C4-2B (cell line): Measurements from ENCODE around the gene CPTP.
A peak's percentile ranks its signal among the peaks of the same experiment; 100 is the strongest.

ENCODE experiments used
- H3K27ac ChIP-seq: fragments of 450-650 bp; 2 replicates; pipeline ENCODE4 v1.5.1; 2017
- CTCF ChIP-seq: fragments of 450-650 bp; conservative IDR thresholded peaks from 2 replicates; pipeline ENCODE4 v1.5.1; 2017; ENCODE audit warnings: mild to moderate bottlenecking
- ZFX ChIP-seq: fragments of 450-650 bp; IDR thresholded peaks from 2 replicates; pipeline ENCODE4 v1.6.1; 2017

Gene CPTP

GRCh38 chr1:1373051-1373814, 48.6 kb downstream of the CPTP start:
- H3K27ac ChIP-seq: peak overlapping the region; percentile 96; the same call in 1 of the 2 replicates
- TF ChIP-seq ZFX (no peak), CTCF (no peak)

GRCh38 chr1:1373815-1374588, 49.4 kb downstream of the CPTP start:
- TF ChIP-seq CTCF: no peak
- H3K27ac ChIP-seq: peak overlapping the region; percentile 96

GRCh38 chr1:1374589-1374928, 50.0 kb downstream of the CPTP start:
- TF ChIP-seq CTCF (no peak), ZFX (no peak)
- H3K27ac ChIP-seq: peak overlapping the region; percentile 96

- TF ChIP-seq ZFX (peak; percentile 80; the same call in 1 of the 2 replicates), CTCF (no peak)
- peak within 1 kb of the TSS; percentile 96 for H3K27ac ChIP-seq
Observed at GRCh38 chr1:1374929-1375662, 50.5 kb downstream of the CPTP start, which contains the start of gene AURKAIP1. AURKAIP1 (minus strand) TSS chr1:1375207; CDS start chr1:1374756, 451 bp downstream.

DNA sequence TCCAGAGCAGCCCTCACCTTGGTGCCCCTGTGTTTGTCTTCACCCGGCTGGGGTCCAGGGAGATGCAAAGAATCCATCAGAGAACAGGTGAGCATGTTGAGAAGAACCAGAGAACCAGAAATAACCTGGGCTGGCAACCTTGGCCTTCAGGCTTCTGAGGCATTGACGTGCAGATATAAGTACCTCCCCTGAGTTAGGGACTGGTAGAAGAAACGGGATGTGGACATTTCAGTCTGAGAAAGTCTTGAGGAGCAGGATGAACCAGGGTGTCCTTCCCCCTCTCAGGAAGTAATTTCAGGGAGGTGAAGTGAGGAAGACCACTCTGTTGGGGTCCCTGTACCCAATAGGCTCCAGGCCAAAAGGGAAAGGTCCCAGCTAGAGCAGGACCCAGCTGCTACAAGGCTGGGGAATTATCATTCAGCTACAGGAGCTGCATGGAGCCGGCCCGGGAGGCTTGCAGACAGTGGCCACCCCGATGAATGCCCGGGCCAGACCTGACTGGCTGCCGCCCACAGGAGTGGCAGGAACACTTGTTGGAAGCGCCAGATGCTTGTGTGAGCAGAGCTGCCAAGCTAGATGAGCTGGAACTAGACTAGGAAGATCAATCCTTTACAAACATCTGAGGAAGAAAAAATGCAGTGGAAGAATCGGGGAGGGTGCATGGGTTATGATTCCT, 52.1 kb downstream of the CPTP start:
- TF ChIP-seq ZFX (no peak), CTCF (no peak)
- no peak overlapping the region; the same call in 1 of the 2 replicates for H3K27ac ChIP-seq

DNA sequence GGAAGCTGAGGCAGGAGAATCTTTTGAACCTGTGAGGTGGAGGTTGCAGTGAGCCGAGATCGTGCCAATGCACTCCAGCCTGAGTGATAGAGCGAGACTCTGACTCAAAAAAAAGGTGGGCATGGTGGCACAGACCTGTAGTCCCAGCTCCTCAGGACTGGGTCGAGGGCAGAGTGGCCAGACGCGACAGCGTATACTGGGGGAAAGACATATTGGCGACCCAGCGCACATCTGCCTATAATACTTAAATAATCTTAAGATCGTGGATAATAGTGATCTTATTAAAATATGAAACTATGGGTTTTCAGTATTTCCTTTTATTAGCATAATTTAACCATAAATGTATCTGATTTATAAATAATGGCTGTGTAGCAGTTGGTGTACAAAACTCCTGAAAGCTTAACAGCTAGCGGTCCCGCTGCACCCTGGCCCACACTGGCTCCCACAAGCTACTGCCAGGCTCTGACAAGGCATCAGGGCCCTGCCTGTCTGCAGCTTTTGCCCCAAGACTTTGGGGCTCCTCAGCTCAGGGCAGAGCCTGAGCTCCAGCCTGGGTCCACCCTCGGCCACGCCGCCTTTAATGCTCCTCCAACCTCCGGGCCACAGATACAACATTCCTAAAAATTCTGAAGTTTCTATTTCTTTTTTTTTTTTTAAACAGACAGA, 53.1 kb downstream of the CPTP start:
- no peak overlapping the region for H3K27ac ChIP-seq
- TF ChIP-seq CTCF (no peak), ZFX (no peak)
